GM20431 (cell line): ENCODE measurements around the gene ENPP3.
"Not testable (repeated sequence)": the region's sequence is repeated elsewhere in the genome, so short reads cannot be mapped to it uniquely, and the experiment has no call there.

Experiments
- in situ Hi-C: fragments of 300-500 bp; cut with MseI, MboI; formaldehyde crosslinking; loops from one replicate; pipeline ENCODE4 v1.15.0; 2020; ENCODE audit warnings: low sequenced_read_pairs; ENCODE audit not compliant: unreplicated experiment

Gene ENPP3

DNA sequence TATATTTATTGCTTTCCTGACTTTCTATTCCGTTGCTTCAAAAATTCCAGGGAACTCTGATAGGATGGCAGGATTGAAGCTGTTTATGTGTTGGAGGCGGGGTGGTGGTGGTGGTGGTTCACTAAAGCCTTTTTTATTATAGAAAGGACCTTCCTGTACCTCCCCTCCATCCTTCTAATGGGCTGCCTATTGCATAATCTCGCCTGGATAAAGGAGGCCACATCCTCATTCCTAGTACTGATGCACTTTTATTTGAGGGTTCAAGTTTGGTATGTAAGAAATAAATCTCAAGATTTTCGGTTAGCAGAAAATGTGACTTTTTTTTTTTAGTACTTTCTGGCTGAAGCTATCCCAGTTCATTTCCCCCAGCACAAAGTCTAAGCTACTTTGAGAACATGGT is 92.4 kb downstream of the ENPP3 start:
- in situ Hi-C loops, result no loop called here

DNA sequence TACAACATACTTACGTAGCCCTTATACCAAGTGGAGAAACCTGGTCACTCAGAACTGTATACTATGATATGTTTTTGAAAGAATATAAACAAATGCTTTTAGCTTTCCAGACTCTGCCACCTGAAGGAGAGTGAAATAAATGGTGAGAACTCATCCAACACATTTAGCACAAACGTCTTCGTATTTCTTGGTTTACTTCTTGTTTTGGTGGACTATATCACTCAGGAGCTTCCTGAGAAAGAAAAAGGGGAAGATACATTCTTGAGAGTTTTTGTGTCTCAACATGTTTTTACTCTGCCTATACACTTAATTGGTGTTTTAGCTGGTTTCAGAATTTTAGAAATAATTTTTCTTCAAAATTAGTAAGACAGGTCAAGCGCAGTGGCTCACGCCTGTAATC is 93.2 kb downstream of the ENPP3 start:
- in situ Hi-C loops, result no loop called here

DNA sequence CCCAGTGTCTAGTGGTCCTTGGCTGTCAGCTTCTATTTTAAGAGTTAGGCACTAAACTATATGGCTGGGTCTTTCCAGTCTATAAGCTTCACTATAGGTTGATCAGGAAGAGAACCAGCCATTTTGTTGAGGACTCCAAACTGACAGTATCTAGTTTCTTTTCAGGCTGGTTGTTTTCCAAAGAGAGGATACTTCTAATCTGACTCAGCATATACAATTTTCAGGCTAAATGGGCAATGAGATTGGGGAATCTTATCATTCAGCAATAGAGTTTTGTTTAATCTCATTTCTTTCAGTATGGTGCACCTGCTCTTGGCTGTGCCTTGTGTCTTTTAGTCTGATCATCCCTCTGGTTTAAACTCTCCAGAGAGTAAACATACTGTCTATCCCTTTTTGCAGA is 94.1 kb downstream of the ENPP3 start:
- in situ Hi-C loops, result no loop called here

DNA sequence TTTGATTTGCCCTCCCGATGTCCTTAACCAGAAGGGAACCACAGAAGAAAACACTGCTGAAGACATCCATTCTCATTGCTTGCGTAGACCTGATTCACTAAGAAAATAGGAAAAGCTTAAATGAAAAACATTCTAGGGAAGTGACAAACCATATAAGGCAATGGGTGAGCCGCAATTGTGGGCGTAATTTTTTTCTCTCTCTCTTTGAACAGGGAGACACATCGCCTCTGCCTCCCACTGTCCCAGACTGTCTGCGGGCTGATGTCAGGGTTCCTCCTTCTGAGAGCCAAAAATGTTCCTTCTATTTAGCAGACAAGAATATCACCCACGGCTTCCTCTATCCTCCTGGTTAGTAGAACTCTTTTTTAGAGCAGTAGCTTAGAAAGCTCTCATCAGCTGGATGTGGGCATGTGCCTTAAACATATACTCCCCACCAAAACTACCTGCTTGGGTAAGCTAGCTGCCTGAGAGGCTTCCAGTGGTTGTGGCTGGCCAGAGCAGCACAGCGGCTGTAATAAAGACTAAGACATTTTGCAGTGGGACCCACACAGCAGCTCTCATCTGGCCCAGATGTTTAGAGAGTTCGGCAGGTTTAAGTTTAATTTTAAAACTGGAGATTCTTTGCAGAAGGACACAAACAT is 96.4 kb downstream of the ENPP3 start:
- in situ Hi-C loops, result no loop called here

DNA sequence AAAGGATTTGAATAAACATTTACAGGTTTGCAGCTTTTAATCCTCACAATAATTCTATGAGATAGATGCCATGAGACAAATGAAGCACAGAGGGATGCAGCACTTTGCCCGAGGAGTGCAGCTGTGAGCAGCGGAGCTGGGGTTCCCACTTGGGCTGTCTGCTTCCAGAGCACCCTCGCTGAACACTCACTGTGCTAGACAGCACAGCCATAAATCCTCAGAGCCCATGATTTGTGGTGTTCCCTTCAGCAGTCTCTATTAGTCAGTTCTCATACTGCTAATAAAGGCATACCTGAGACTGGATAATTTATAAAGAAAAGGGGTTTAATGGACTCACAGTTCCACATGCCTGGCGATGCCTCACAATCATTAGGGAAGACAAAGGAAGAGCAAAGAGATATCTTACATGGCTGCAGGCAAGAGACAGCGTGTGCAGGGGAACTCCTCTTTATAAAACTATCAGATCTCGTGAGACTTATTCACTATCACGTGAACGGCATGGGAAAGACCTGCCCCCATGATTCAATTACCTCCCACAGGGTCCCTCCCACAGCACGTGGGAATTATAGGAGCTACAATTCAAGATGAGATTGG is 99.0 kb downstream of the ENPP3 start:
- in situ Hi-C loops, result no loop called here

DNA sequence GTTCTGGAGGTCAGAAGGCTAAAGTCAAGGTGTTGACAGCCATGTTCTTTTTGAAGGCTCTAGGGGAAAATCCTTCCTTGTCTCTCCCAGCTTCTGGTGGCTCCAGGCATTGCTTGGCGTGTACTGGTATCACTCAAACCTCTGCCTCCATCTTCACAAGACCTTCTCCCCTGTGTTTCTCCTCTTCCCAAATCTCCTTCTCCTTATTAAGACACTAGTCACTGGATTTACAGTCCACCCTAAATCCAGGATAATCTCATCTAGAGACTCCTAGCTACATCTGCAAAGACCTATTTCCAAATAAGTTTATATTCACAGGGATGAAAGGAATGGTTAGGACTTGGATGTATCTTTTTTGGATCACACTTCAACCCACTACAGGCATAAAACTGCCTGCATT is 99.7 kb downstream of the ENPP3 start:
- in situ Hi-C loops, result no loop called here

DNA sequence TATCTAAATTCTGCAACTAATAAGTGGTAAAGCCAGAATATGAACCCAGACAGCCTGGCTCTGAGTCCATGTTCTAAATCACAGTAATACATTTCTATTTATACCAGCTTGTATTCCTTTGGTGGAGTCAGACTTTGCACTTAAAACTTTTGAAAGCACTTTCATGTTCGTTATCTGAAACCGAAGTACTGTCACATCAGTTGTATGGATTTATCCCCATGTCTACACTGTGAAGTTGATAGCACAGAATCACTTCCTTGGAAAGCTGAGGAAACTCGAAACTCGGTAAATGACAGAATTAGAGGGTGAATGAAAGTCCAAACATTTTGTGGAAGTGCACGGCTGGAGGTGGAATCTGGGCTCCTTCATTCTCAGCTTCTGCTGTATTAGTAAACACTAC is 102.0 kb downstream of the ENPP3 start:
- in situ Hi-C loops, result no loop called here

DNA sequence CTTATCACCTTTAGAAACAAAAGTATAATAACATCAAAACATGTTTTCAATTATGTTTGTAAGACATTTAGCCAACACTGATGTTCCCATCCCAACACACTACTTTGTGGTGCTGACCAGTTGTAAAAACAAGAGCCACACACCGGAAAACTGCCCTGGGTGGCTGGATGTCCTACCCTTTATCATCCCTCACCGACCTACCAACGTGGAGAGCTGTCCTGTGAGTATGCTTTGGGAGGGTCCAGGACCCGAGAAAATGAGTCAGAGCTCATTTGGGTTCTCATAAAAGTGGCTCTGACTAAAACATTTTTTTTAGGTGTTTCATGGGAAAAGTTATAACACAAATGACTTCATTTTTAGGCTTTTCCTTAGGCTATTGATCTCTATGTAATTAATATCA is 103.1 kb downstream of the ENPP3 start:
- in situ Hi-C loops, result no loop called here

DNA sequence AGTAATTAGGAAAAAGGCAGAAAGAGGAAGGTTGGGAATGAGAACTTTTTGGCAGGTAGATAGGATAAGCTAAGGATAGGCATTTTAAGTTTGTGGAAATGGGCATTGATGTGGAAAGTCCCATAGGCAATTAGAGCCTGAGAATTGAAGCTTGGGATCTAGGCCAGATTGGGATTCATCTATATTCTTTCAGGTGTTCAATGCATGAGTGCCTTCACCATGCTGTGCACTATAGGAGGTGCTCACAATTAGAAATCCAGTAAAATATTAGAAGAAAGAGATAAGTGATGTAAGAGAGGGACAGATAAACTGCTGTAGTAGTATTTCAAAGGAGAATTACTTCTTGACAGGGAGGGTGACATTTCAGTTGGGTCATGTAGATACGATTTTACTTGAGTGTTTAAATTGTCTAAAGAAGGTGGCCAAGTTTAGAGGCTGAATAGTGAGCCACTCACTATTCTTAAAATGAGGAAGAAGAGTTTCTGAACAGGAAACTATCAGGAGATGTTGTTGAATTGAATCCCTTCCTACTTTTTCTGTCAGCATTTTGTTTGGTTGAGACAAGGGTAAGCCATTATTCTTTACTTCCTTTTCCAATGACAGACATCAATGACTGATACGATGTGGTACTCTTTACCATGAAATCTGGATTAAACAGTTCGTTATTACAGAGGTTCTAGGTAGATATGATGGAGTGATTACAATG is 104.7 kb downstream of the ENPP3 start:
- in situ Hi-C loops, result no loop called here

DNA sequence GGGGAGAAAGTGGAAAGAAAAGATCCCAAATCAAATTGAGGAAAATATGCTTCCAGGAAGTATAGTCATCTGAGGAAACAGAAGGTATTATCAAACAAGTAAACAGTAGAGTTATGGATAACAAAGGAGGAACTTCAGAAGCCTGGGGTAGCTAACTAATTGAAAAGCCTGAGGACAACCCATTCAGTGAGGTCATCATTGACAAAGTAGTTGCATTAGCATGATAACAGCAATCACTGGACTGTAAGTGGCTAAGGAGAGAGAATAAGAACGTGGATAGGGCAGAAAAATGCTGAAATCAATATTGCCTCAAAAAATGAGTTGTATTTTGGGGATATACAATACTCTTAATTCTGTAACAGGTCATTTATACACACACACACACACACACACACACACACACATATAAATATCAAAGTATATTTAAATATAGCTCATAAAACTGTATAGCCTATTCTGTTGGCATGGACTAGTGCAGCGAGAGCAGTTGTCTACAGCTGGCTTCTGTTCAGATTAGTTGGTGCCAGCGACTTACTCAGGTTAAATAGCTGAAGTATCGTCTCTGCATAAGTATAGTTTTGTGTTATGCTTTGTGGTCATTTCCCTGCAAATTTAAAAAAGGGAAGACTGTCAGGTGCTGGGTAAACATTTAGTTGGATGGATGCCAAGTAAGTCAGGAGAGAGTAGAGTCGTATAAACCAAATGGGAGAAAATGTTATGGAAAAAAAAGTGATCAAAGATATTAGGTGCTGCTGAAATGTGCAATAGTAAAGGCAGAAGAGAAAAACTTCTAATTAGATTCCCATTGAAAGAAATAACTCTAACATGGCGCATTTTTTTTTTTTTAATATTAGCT is 107.6 kb downstream of the ENPP3 start:
- in situ Hi-C loops, result no loop called here

DNA sequence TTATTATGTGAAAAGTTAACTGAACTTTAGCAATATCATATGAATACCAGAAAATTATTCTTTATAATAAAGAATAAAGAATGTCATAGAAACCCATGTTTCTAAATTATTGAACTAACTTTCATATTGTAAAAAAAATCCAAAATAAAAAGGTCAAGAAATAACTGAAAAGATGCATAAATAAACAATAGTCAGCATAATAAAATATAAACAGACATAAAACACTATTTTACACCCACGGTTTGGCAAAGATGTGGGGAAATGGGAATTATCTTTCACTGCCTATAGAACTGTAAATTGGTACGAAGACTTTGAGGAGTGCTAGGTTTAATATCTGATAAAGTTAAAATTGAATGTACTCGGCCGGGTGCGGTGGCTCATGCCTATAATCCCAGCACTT is 108.4 kb downstream of the ENPP3 start:
- in situ Hi-C loops, result no loop called here

DNA sequence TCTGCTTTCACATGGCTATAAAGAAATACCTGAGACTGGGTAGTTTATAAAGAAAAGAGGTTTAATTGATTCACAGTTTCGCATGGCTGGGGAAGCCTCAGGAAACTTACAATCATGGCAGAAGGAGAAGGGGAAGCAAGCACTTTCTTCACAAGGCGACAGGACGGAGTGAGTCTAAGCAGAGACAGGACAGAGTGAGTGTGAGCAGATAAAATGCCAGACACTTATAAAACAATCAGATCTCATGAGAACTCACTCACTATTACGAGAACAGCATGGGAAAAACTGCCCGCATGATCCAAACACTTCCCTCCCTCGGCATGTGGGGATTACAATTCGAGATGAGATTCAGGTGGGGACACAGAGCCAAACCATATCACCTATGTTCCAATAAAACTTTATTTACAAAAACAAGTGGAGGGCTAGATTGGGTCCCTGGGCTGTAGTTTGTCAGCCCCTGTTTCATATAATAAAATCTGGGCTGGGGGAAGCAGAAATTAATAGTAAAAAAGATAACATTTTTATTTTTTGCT is 110.8 kb downstream of the ENPP3 start:
- in situ Hi-C loops, result no loop called here

DNA sequence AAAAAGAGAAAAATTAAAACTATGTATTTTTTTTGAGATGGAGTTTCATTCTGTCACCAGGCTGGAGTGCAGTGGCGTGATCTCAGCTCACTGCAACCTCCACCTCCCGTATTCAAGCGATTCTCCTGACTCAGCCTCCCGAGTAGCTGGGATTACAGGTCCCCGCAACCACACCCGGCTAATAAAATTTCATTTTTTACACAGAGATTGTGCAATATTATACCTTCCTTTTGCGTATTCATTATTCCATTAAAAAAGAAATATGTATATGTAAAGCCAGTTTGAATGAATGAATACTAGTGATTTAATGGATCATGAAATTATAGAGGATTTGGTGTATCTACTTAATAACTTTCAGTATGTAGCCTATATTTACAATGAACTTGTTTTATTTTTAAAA is 111.9 kb downstream of the ENPP3 start:
- in situ Hi-C loops, result no loop called here

DNA sequence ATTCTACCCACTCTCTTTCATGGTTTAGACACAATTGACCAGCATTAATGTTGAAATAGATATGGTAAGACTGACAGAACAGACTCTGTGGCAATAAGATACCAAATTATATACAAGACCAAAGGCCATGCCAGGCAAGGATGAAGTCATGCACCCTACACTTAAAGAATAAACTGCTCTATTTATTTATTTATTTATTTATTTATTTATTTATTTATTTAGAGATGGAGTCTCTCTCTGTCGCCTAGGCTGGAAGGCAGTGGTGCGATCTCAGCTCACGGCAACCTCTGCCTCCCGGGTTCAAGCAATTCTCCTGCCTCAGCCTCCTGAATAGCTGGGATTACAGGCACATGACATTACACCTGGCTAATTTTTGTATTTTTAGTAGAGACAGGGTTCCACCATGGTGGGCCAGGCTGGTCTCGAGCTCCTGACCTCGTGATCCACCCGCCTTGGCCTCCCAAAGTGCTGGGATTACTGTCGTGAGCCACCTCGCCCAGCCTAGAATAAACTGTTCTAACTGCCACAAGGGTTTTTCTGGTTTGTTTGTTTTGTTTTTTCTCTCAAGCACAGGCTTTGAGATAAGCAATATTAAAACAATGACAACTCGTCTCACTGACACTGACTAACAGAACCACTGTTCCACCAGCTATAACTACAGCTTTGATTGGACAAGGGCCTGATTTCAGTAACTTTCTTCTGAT is 114.1 kb downstream of the ENPP3 start:
- in situ Hi-C loops, result not testable (repeated sequence)

DNA sequence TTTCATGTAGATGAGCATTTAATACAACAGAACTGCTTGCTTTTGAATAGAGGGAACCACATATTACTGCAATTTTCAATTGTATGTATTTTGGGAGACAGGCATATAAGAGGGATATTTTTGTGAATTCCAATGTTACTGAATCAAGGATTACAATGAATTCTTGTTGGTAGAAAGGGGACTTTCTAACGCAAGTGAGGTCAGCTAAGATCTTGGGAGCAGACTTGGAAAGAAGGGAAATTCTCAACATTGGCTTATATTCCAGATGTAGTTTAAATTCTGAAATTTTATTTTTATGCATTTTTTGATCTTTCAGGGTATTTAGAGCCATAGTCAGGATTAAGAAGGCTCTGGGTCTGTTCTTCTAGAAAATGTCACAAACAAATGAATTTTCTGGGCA is 117.0 kb downstream of the ENPP3 start:
- in situ Hi-C loops, result no loop called here

DNA sequence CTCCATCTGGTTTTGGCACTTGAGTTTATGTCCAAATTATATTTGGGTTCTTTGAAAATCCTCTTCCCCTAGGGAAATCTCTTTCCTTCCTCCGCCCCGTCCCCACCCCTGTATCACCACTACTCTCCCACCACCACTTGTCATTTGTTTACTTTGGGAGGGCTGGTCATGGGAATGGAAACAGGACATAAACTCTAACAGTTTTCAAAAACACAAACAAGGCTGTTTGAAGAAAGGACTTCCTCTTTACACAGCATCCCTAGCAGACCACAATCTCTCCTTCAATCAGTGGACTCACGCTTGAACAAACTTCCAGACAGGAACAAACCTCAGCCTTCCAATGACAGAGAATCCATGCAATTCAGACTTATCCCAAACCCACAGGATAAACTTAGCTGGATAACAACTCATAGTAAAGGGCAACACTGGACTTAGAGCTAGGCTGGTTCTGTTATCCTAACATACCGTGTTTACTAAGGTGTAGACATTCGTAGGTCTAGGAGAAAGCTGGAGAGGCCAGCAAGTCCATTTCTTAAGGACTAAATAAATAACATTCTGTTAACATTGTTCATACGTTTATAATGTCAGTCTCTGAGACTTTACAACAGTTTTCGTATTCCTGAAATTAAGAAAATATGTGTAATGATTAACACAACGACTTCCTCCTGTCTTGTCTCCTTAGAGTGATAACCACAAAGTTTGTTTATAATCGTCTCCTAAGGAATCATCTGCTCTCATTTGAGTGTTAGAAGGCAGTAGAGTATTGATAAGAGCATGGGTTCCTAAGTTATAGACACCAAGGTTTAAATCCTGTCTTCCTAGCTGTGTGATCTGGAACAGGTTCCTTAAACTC is 117.8 kb downstream of the ENPP3 start:
- in situ Hi-C loops, result no loop called here

DNA sequence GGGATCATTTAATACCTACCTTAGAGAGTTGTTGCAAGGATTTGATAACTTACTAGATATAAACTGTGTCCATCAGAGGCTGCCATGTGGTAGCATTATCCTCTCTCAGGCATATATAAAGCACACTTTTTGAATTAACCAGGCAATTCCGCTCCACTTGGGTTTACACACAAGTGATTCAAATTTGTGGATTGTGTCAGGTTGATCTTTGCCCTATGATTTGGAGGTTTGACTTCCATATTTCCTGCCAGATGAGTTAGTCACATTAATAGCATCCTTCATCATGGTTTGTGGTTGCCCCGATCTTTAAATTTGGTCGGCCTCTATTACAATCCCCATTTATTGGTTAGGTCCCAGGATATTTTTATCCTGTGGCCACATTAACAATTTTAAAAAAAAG is 118.5 kb downstream of the ENPP3 start:
- in situ Hi-C loops, result no loop called here

DNA sequence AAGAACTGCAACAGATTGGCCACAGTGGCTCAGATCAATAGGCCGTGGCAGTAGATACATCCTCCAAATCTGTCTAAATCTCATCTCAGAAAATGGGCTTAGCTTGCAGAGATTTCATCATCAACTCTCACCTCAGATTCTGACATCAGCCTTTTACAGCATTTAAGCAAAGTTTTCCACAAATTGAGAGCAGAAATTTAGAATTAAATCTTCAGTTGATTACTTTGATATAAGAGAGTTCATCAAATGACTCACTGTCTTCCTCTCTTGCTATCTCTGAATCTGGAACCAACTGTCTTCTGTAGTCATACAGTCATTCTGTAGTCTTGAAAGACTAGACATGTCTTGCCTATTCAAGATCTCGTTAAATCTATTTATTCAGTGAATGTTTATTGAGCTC is 118.9 kb downstream of the ENPP3 start:
- in situ Hi-C loops, result no loop called here

DNA sequence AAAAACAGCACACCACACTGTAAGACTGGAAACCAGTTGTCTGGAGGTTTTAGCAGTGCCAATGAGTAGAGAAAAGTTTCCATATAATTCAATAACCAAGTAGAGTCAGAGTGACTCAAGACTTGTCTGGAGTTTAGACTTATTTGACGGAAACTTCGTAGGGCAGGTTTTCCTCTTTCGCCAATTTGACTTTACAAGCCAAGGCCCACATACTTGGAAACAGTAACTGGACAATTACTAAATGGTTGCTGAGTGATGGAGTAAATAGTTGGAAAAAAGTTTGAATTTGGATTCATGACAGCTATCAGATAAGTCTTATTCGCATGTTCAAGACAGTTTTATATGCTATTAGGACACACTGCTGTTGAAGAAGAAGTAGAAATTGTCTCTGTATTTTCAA is 121.8 kb downstream of the ENPP3 start:
- in situ Hi-C loops, result no loop called here
